Adrenal gland (tissue), 5 donors: ENCODE results near the gene MBD3L2.
"Not testable (repeated sequence)": the region's sequence is repeated elsewhere in the genome, so short reads cannot be mapped to it uniquely, and the experiment has no call there.

Experiments used
- POLR2A ChIP-seq, 2 donors: fragments of 450-650 bp; IDR thresholded peaks; one replicate each; pipeline ENCODE4 v1.6.1; 2017; ENCODE audit warnings: antibody characterized with exemption in 2 of 2, mild to moderate bottlenecking in 2 of 2, moderate library complexity in 1 of 2
- TF ChIP-seq, protein P1 (sequence below), 6 experiments: fragments of 450-650 bp in 4 of 6; fragments of 200-600 bp in 2 of 6; sonication (generic) in 1 of 6; IDR thresholded peaks; 1 replicate in 5 of 6; 2 replicates in 1 of 6; pipeline versions ENCODE4 v1.5.1 to v1.8.0; 2016 to 2021; ENCODE audit warnings: antibody characterized with exemption in 6 of 6, mild to moderate bottlenecking in 2 of 6, moderate library complexity in 1 of 6
- donor health status: DM: no; HTN: no; CAD: no.

DNA sequence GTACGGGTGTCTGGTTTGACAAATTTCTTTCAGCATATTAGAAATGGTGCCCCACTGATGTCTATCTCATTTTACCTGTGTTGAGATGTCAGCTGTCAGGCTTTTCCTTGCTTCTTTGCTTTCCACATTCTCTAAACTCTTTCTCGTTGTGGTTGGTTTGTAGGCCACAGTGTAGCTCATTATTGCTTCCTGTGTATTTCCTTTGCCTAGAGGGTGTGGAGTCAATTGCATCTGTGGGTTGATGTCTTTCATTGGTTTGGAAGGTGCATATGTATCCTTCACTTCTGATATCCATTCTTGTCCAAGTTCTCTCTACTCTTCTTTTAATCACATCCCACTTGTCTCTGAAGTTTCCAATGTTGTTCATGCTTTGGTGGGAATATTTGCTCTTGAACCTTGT, 7.6 kb upstream of the MBD3L2 start:
- TF ChIP-seq, protein P1, sequence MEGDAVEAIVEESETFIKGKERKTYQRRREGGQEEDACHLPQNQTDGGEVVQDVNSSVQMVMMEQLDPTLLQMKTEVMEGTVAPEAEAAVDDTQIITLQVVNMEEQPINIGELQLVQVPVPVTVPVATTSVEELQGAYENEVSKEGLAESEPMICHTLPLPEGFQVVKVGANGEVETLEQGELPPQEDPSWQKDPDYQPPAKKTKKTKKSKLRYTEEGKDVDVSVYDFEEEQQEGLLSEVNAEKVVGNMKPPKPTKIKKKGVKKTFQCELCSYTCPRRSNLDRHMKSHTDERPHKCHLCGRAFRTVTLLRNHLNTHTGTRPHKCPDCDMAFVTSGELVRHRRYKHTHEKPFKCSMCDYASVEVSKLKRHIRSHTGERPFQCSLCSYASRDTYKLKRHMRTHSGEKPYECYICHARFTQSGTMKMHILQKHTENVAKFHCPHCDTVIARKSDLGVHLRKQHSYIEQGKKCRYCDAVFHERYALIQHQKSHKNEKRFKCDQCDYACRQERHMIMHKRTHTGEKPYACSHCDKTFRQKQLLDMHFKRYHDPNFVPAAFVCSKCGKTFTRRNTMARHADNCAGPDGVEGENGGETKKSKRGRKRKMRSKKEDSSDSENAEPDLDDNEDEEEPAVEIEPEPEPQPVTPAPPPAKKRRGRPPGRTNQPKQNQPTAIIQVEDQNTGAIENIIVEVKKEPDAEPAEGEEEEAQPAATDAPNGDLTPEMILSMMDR (IDR thresholded peaks at IDR 0.05) = not testable (repeated sequence)
- not testable (repeated sequence) for TF ChIP-seq POLR2A (IDR thresholded peaks at IDR 0.05)
